Measurements from ENCODE around the gene SCYGR5. TPM values are rescaled to one million over a fixed set of nuclear protein-coding genes. Genes with fewer than 3 reads are reported as not detected.
"Not testable (repeated sequence)": the region's sequence is repeated elsewhere in the genome, so short reads cannot be mapped to it uniquely, and the experiment has no call there.

Gene SCYGR5
- total RNA-seq, 2 donors from 2014 or later = not detected

DNA sequence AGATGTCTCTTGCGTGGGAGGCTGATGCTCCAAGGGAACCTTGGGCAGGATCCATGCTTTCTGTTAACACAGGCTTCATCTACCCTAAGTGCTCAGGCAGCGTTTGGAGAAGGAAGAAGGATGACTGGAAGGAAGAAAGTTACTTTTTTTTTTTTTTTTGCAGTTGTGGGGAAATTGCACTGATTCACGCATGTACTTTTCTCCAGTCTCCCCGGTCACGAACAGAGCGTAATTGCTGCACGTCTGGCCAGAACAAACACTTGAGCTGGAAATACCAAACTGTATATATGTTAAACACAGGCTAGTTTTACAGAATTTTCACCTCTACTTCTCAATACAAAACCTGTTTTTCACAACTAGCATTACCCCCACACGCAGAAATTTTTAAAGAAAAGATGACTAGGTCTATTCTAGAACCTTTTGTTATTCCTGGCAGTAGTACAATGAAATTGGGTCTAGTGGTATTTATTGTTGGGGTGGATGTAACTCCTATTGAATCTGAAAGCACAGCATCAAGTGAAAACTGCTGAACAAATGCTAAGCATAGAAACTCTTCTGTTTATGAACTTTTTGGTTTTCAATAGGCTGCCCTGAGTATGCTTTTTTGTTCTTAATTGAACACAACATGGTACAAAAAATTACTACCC is 9.3 kb upstream of the SCYGR5 start:
- H3K36me3 ChIP-seq = no peaks in the 10 kb centered on the region
- ATAC-seq (ENCODE audit: insufficient number of reproducible peaks, low FRiP score, low read depth) = no peak
- no peak for DNase-seq (ENCODE audit: low spot score)
- no peak overlapping the region for H3K27ac ChIP-seq
- no peaks in the 10 kb centered on the region for H3K9me3 ChIP-seq
- TF ChIP-seq, protein P1, sequence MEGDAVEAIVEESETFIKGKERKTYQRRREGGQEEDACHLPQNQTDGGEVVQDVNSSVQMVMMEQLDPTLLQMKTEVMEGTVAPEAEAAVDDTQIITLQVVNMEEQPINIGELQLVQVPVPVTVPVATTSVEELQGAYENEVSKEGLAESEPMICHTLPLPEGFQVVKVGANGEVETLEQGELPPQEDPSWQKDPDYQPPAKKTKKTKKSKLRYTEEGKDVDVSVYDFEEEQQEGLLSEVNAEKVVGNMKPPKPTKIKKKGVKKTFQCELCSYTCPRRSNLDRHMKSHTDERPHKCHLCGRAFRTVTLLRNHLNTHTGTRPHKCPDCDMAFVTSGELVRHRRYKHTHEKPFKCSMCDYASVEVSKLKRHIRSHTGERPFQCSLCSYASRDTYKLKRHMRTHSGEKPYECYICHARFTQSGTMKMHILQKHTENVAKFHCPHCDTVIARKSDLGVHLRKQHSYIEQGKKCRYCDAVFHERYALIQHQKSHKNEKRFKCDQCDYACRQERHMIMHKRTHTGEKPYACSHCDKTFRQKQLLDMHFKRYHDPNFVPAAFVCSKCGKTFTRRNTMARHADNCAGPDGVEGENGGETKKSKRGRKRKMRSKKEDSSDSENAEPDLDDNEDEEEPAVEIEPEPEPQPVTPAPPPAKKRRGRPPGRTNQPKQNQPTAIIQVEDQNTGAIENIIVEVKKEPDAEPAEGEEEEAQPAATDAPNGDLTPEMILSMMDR (IDR thresholded peaks at IDR 0.05) = no peak
- no peak overlapping the region for H3K4me3 ChIP-seq
- no peaks in the 10 kb centered on the region for H3K27me3 ChIP-seq (replicated peaks; ENCODE audit: insufficient read depth)
- no peaks in the 10 kb centered on the region for H3K4me1 ChIP-seq (ENCODE audit: control insufficient read depth in 1 of 2, low read depth in 2 of 2)

DNA sequence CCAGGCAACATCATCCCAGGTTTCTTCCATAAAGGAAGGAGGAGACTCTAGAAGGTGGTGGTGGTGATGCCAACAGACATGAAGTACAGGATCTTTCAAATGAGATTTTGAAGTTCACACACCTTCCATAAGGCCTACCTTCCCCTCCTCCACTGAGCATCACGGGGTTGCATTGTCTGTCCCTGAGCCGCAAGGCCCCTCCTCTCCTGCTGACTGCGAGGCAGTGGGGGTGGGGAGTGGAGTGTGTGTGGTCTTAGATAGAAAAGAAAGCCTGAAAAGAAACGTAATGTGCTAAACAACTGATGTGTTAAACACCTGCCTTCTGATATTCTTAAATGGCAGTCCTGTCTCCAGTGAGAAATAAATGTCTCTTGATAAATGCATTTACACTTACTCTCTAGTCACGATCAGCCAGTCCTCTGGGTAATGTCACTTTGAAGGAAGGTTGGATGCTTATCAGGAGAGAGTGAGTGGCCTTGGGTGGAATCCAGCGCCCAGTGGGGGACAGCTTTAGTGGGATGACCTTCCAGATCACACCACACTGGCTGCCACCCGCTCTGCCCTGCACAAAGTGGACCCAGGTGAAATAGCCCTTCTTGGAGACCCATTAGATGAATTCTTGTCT is 5.5 kb upstream of the SCYGR5 start:
- no peaks in the 10 kb centered on the region for H3K9me3 ChIP-seq
- no peaks in the 10 kb centered on the region for H3K4me1 ChIP-seq (ENCODE audit: control insufficient read depth in 1 of 2, low read depth in 2 of 2)
- DNase-seq (ENCODE audit: low spot score) (no peak), ATAC-seq (ENCODE audit: insufficient number of reproducible peaks, low FRiP score, low read depth) (no peak)
- no peak overlapping the region for H3K4me3 ChIP-seq
- H3K27ac ChIP-seq = no peak overlapping the region
- TF ChIP-seq, protein P1 (IDR thresholded peaks at IDR 0.05) = no peak
- H3K27me3 ChIP-seq (replicated peaks; ENCODE audit: insufficient read depth) = no peaks in the 10 kb centered on the region
- H3K36me3 ChIP-seq = no peaks in the 10 kb centered on the region

DNA sequence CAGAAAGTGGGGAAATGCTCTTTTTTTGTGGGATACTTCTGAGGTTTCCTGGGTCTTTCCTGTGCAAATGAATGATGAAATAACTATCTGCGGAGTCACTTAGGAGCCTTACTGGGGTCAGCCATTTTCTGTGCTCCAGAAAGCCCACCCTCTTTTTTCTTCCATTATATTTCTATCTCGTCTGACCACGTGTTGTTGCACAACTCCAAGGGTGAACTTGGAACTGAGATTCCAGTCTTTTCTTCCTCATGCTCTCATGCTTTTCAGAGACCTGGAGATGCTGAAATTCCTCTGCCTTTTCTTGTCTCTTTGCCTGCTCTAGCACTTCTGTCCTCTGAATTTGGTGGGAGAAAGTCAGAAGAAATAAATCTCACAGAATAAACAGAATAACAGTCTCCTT is 4.8 kb upstream of the SCYGR5 start:
- Histone ChIP-seq H3K27ac (no peak overlapping the region), H3K27me3 (replicated peaks; ENCODE audit: insufficient read depth) (no peaks in the 10 kb centered on the region), H3K9me3 (no peaks in the 10 kb centered on the region), H3K4me3 (no peak overlapping the region), H3K36me3 (no peaks in the 10 kb centered on the region), H3K4me1 (ENCODE audit: control insufficient read depth in 1 of 2, low read depth in 2 of 2) (no peaks in the 10 kb centered on the region)
- TF ChIP-seq, protein P1 (IDR thresholded peaks at IDR 0.05) = no peak
- no peak for ATAC-seq (ENCODE audit: insufficient number of reproducible peaks, low FRiP score, low read depth)
- DNase-seq (ENCODE audit: low spot score) = no peak

DNA sequence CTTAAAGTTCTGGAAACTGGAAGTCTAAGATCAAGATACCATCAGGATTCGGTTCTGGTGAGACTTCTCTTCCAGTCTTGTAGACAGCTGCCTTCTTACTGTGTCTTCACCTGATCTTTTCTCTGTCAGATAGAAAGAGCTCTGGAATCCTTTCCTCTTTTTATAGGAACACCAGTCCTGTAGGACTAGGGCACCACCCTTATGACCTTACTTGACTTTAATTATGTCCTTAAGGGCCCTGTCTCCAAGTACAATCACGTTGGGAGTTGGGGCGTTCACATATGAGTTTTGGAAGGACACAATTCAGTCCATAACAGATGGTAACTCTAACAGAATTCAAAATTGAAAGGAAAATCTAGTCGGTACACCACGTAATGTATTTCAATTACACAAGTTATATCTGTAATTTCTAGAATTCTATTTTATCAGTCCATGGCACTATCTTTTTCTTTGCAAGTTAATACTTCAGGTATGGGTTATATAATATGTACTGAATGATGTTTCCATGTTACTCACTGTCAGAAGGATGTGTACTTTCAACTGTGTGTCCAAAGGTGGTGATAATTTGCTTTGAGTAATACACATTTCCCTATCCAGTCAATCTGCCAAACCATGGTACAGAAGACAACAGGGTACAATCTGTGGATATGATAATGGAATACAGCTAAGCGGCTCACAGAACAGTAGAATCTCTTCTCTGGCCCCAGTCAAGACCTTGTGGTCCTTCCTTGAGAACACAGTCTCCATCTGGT is 1.2 kb upstream of the SCYGR5 start:
- TF ChIP-seq, protein P1 (IDR thresholded peaks at IDR 0.05) = no peak
- Histone ChIP-seq H3K4me1 (ENCODE audit: control insufficient read depth in 1 of 2, low read depth in 2 of 2) (no peaks in the 10 kb centered on the region), H3K36me3 (no peaks in the 10 kb centered on the region), H3K4me3 (no peak overlapping the region), H3K27me3 (replicated peaks; ENCODE audit: insufficient read depth) (no peaks in the 10 kb centered on the region), H3K27ac (no peak overlapping the region), H3K9me3 (no peaks in the 10 kb centered on the region)
- DNase-seq (ENCODE audit: low spot score) (no peak), ATAC-seq (ENCODE audit: insufficient number of reproducible peaks, low FRiP score, low read depth) (no peak)

DNA sequence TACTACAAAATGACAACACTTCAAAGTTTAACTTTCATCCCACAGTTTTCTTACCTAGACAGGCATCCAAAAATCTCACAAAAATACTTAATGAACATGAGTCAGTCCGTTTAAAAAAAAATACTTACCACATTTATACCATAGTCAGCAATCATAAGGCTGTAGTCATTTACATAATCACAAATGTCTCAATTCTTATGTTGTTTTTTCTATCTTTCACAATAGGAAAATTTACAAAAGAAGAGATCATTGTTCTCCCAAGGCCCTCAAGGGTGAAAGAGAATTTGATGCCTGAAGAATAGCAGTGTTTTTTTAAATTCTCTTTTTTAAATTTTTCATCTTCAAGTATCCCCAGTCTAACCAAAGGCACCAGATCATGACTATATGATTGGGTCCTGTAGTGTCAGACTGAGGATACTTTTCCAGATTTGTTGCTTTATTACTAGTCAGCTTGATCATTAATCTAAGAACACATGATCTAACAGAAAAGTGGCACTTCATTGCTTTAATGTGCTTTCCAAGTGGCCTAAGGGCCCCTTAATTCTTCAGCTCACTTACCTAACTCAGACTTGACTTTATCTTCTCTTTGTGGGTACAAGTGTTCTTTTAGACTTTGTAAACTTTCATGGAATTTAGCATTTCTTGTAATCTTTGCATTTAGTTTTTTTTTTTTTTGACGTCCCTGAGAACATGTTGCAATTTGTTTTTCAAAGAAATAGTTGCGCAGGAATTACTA is 4.7 kb downstream of the SCYGR5 start:
- H3K27ac ChIP-seq = no peak overlapping the region
- TF ChIP-seq, protein P1 (IDR thresholded peaks at IDR 0.05) = no peak
- H3K9me3 ChIP-seq = no peaks in the 10 kb centered on the region
- ATAC-seq (ENCODE audit: insufficient number of reproducible peaks, low FRiP score, low read depth) (no peak), DNase-seq (ENCODE audit: low spot score) (no peak)
- no peaks in the 10 kb centered on the region for H3K4me1 ChIP-seq (ENCODE audit: control insufficient read depth in 1 of 2, low read depth in 2 of 2)
- H3K36me3 ChIP-seq = no peaks in the 10 kb centered on the region
- H3K27me3 ChIP-seq (replicated peaks; ENCODE audit: insufficient read depth) = no peaks in the 10 kb centered on the region
- H3K4me3 ChIP-seq = no peak overlapping the region

DNA sequence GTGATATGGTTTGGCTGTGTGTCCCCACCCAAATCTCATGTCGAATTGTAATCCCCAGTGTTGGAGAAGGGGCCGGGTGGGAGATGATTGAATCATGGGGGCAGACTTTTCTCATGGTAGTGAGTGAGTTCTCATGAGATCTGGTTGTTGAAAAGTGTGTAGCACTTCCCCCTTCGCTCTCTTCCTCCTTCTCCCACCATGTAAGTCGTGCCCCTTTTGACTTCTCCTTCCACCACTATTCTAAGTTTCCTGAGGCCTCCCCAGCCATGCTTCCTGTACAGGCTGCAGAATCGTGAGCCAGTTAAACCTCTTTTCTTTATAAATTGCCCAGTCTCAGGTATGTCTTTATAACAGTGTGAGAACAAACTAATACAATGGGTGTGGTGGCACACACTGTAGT is 7.0 kb downstream of the SCYGR5 start:
- H3K27me3 ChIP-seq (replicated peaks; ENCODE audit: insufficient read depth); H3K36me3 ChIP-seq; H3K27ac ChIP-seq; H3K4me1 ChIP-seq (ENCODE audit: control insufficient read depth in 1 of 2, low read depth in 2 of 2); DNase-seq (ENCODE audit: low spot score); H3K4me3 ChIP-seq; ATAC-seq (ENCODE audit: insufficient number of reproducible peaks, low FRiP score, low read depth); H3K9me3 ChIP-seq: not testable (repeated sequence)

All from thoracic aorta (tissue), 2 donors.